ES-I3 (cell line): Measurements from ENCODE around the gene GNA12.

ENCODE experiments used
- H3K36me3 ChIP-seq: 2 replicates; pipeline ENCODE4 v1.6.1; 2013; ENCODE audit warnings: mild to moderate bottlenecking, low read length, control low read depth, moderate library complexity; ENCODE audit not compliant: insufficient read depth
- H3K4me1 ChIP-seq: 2 replicates; pipeline ENCODE4 v1.6.1; 2013; ENCODE audit warnings: mild to moderate bottlenecking, control low read depth, low read length; ENCODE audit not compliant: insufficient read depth
- H3K9ac ChIP-seq: 2 replicates; pipeline ENCODE4 v1.6.1; 2013; ENCODE audit warnings: low read depth, mild to moderate bottlenecking, low read length, moderate library complexity
- H3K9me3 ChIP-seq: 2 replicates; pipeline ENCODE4 v1.6.1; 2013; ENCODE audit warnings: mild to moderate bottlenecking, low read length, moderate library complexity; ENCODE audit not compliant: control insufficient read depth, insufficient read depth

Gene GNA12

GRCh38 chr7:2761801-2762497 is 82.2 kb downstream of the GNA12 start:
- H3K36me3 ChIP-seq = no peaks in the 10 kb centered on the region
- peaks cover 33% of the 10 kb centered on the region for H3K4me1 ChIP-seq
- no peaks in the 10 kb centered on the region for H3K9me3 ChIP-seq
- H3K9ac ChIP-seq = no peak overlapping the region

- Histone ChIP-seq H3K9me3 (no peaks in the 10 kb centered on the region), H3K9ac (no peak overlapping the region), H3K4me1 (peaks cover 33% of the 10 kb centered on the region), H3K36me3 (no peaks in the 10 kb centered on the region)
Observed at GRCh38 chr7:2761131-2761624, 82.9 kb downstream of the GNA12 start.

- Histone ChIP-seq H3K36me3 (no peaks in the 10 kb centered on the region), H3K4me1 (peaks cover 33% of the 10 kb centered on the region), H3K9me3 (no peaks in the 10 kb centered on the region), H3K9ac (no peak overlapping the region)
Observed at GRCh38 chr7:2760098-2760889, 83.8 kb downstream of the GNA12 start.

- H3K9me3 ChIP-seq = no peaks in the 10 kb centered on the region
- H3K4me1 ChIP-seq = peaks cover 33% of the 10 kb centered on the region
- H3K9ac ChIP-seq = no peak overlapping the region
- H3K36me3 ChIP-seq = no peaks in the 10 kb centered on the region
Observed at GRCh38 chr7:2759736-2760097, 84.4 kb downstream of the GNA12 start.

- Histone ChIP-seq H3K4me1 (peaks cover 33% of the 10 kb centered on the region), H3K9ac (peak overlapping the region; percentile 12; the same call in 1 of the 2 replicates), H3K36me3 (no peaks in the 10 kb centered on the region), H3K9me3 (no peaks in the 10 kb centered on the region)
Observed at GRCh38 chr7:2758673-2759616, 85.2 kb downstream of the GNA12 start.

- Histone ChIP-seq H3K9me3 (no peaks in the 10 kb centered on the region), H3K36me3 (no peaks in the 10 kb centered on the region), H3K9ac (peak overlapping the region; percentile 12), H3K4me1 (peaks cover 30% of the 10 kb centered on the region)
Observed at GRCh38 chr7:2757904-2758672, 86.0 kb downstream of the GNA12 start.

GRCh38 chr7:2757361-2757903 is 86.7 kb downstream of the GNA12 start:
- Histone ChIP-seq H3K4me1 (peaks cover 30% of the 10 kb centered on the region), H3K9ac (0 out of 2 replicates have a peak overlapping the region, but pooled peaks have one; percentile 7), H3K9me3 (no peaks in the 10 kb centered on the region), H3K36me3 (no peaks in the 10 kb centered on the region)

GRCh38 chr7:2755531-2755930 is 88.6 kb downstream of the GNA12 start:
- Histone ChIP-seq H3K9ac (no peak overlapping the region), H3K9me3 (no peaks in the 10 kb centered on the region), H3K4me1 (peaks cover 22% of the 10 kb centered on the region), H3K36me3 (no peaks in the 10 kb centered on the region)

- H3K9ac ChIP-seq = no peak overlapping the region
- peaks cover 17% of the 10 kb centered on the region for H3K4me1 ChIP-seq
- H3K9me3 ChIP-seq = no peaks in the 10 kb centered on the region
- no peaks in the 10 kb centered on the region for H3K36me3 ChIP-seq
Observed at GRCh38 chr7:2754912-2755311, 89.2 kb downstream of the GNA12 start.

- Histone ChIP-seq H3K4me1 (peaks cover 14% of the 10 kb centered on the region), H3K36me3 (no peaks in the 10 kb centered on the region), H3K9ac (no peak overlapping the region), H3K9me3 (no peaks in the 10 kb centered on the region)
Observed at GRCh38 chr7:2754086-2754485, 90.0 kb downstream of the GNA12 start.

- H3K36me3 ChIP-seq = no peaks in the 10 kb centered on the region
- peaks cover 10% of the 10 kb centered on the region for H3K4me1 ChIP-seq
- H3K9ac ChIP-seq = no peak overlapping the region
- H3K9me3 ChIP-seq = no peaks in the 10 kb centered on the region
Observed at GRCh38 chr7:2753148-2753547, 91.0 kb downstream of the GNA12 start.

GRCh38 chr7:2751086-2751485 is 93.0 kb downstream of the GNA12 start:
- Histone ChIP-seq H3K9ac (no peak overlapping the region), H3K9me3 (no peaks in the 10 kb centered on the region), H3K4me1 (no peaks in the 10 kb centered on the region; the same call in 1 of the 2 replicates), H3K36me3 (no peaks in the 10 kb centered on the region)

- H3K36me3 ChIP-seq = no peaks in the 10 kb centered on the region
Observed at GRCh38 chr7:2750004-2750407, 94.1 kb downstream of the GNA12 start.

More at GRCh38 chr7:2750004-2750407, 94.1 kb downstream of the GNA12 start:
- H3K4me1 ChIP-seq = no peaks in the 10 kb centered on the region; the same call in 1 of the 2 replicates
- no peaks in the 10 kb centered on the region for H3K9me3 ChIP-seq
- no peak overlapping the region for H3K9ac ChIP-seq
